Activated naive CD4-positive, alpha-beta T cell treated with anti-CD3 and anti-CD28 coated beads for 36 hours (primary cell): ENCODE results near the gene RCOR1. TPM values are rescaled to one million over a fixed set of nuclear protein-coding genes. Genes with fewer than 3 reads are reported as not detected.

Source experiments
- CTCF ChIA-PET: fragments of 350-600 bp; sonication (Branson Sonifier 250); formaldehyde crosslinking; loops from one replicate; lab custom pipeline; 2021; ENCODE audit warnings: antibody characterized with exemption; lab: Charles Lee
- DNase-seq: peaks from one replicate; pipeline ENCODE4 v3.0.0-alpha.2; 2020
- H3K27ac Mint-ChIP-seq: one replicate; pipeline ENCODE4 v1.8.0; 2021; ENCODE audit warnings: mild to moderate bottlenecking, mixed read lengths
- H3K27me3 Mint-ChIP-seq: one replicate; pipeline ENCODE4 v1.8.0; 2021; ENCODE audit warnings: low read depth, mixed read lengths
- H3K36me3 Mint-ChIP-seq: one replicate; pipeline ENCODE4 v1.8.0; 2021; ENCODE audit warnings: low read depth, mixed read lengths
- H3K4me1 Mint-ChIP-seq: one replicate; pipeline ENCODE4 v1.8.0; 2021; ENCODE audit warnings: low read depth, mixed read lengths
- H3K4me3 Mint-ChIP-seq: one replicate; pipeline ENCODE4 v1.8.0; 2021; ENCODE audit warnings: mild to moderate bottlenecking, moderate library complexity, mixed read lengths
- H3K9me3 Mint-ChIP-seq: one replicate; pipeline ENCODE4 v1.8.0; 2021; ENCODE audit warnings: mixed read lengths
- intact Hi-C: fragments of 100-400 bp; cut with micrococcal nuclease; formaldehyde crosslinking; loops from one replicate; pipeline ENCODE4 v1.15.1; 2023
- total RNA-seq, 2 experiments: library from RNA; stranded (reverse); gene quantifications; one replicate each; pipeline ENCODE4 v1.2.3, GENCODE V29; 2021

The RCOR1 gene
- total RNA-seq, 2 experiments from 2014 or later: 11.9 to 12.2 TPM

DNA sequence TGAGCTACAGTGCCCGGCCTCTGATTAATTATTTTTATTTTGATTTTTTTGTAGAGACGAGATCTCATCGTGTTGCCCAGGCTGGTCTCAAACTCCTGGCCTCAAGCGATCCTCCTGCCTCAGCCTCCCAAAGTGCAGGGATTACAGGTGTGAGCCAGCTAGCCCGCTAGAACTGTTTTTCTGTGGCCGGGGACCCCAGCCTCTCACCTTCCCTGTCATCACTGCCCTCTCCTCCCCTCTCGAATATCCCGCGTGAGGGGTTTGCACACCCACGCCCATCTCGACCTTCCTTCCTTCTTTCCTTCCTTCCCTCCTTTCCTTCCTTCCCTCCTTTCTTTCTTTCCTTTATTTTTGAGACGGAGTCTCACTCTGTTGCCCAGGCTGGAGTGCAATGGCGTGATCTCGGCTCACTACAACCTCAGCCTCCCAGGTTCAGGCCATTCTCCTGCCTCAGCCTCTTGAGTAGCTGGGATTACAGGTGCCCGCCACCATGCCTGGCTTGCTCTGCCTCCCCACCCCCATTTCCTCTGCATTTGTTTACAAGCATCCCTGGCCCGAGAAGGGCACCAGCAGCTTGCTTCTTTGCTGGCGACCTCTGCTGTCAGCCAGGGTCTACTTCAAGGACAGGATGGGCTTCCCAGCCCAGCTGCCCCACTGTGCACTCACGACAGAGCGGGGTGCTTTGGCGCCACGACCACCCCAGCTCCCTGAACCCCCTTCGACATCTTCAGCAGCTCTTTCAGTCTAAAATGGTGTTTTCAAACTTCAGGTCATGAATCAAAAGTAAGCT is 180.5 kb downstream of the RCOR1 start:
- CTCF ChIA-PET: interaction anchor here (0.6 to 1.0 kb wide), 3 partner anchors 79 to 310 kb away, joined by 3 to 7 read pairs (median 3); no protein-coding TSS in a partner anchor
- intact Hi-C loops: no loop called here
- Mint-ChIP-seq H3K27me3 (no peaks in the 10 kb centered on the region), H3K4me1 (peaks cover 31% of the 10 kb centered on the region), H3K36me3 (no peaks in the 10 kb centered on the region), H3K4me3 (no peak overlapping the region), H3K9me3 (no peaks in the 10 kb centered on the region), H3K27ac (no peak overlapping the region)
- no peak for DNase-seq

DNA sequence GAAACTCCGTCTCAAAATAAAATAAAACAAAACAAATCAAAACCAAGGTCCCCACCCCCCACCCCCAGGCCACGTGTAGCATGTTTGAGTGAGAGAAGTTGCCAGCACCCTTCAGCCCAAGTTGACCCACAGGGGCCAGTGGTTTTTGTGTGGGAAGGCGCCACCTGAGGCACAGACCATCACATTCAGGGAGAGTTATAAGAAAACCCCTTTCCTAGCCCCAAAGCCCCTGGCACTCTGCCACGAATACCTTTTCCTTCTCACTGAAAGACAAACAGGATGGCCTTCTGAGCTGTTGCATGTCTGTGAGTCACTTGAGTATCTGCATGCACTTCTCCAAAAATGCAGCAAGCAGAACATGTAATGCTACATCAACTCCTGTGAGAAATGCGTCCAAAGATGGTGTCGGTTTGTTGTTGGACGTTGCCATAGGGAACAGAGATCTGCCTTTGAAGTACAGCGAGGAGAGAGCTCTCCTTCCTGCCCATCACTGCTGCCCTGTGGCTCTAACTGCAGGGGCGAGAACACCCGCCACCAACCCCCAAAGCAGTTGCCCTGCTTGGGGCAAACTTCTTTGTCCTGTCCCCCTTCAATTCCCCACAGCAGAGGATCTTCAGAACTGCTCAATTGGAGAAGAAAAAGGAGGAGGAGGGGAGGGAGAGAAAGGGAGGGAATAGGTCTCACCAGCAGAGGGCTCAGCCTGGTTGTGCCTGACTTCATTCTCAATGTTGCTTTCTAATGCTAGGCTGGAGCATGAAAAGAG is 182.1 kb downstream of the RCOR1 start:
- CTCF ChIA-PET: interaction anchor here (0.5 to 1.8 kb wide), 11 partner anchors 8 to 276 kb away, joined by 3 to 7 read pairs (median 4); no protein-coding TSS in a partner anchor
- Mint-ChIP-seq H3K36me3 (peaks cover 13% of the 10 kb centered on the region), H3K4me3 (peak overlapping the region; percentile 41), H3K9me3 (no peaks in the 10 kb centered on the region), H3K4me1 (peaks cover 31% of the 10 kb centered on the region), H3K27ac (peak overlapping the region; percentile 86), H3K27me3 (no peaks in the 10 kb centered on the region)
- intact Hi-C loops: loop anchor here (1.0 to 5.0 kb wide), 10 partner anchors 32 to 1978 kb away; partner anchors contain the start of genes RCOR1 and SIVA1
- DNase-seq: peak; percentile 81

DNA sequence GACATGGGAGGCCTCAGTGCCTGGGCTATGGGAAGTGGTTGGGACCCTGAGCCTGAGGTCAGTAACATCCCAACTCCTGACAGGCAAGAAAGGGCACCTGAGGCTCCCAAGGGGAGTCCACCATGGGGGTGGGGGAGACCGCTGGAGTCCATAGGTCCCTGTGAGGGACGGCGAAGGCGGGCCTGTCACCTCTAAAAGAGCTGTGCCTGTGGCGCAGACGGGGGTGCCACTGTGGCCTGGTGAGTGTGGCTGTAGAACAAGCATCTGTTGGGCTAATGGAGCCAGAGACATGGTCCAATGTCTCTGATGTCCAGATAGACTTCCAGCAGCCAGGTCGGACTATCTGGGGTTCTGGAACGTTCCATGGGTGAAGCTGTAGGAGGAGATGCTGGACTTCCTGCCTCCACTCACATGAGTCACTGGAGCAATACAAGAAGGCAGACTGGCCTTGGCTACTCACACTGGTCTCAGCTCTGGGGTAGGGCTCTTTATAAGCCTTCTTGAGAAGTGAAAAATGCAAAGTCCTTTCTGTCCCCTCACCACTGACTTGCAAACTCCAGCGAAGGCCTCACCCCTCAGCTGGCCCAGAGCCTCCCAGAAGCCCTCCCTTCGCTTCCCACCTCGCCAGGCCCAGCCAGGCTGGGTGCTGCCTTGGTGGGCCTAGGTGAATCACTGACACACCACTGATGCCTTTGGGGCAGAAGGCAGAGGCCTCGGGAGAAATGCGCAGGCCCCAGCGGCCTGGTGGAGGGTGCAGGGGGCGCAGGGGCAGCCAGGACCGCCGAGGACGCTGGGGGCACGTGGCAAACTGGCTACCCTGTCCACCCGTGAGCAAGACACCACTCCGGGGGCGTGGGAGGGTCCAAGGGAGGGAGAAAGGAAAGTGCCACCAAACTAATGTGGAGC is 183.7 kb downstream of the RCOR1 start:
- DNase-seq: no peak
- intact Hi-C loops: loop anchor here (1.0 to 5.0 kb wide), 9 partner anchors 31 to 1976 kb away; partner anchors contain the start of genes RCOR1 and SIVA1
- peaks cover 44% of the 10 kb centered on the region for H3K4me1 Mint-ChIP-seq

DNA sequence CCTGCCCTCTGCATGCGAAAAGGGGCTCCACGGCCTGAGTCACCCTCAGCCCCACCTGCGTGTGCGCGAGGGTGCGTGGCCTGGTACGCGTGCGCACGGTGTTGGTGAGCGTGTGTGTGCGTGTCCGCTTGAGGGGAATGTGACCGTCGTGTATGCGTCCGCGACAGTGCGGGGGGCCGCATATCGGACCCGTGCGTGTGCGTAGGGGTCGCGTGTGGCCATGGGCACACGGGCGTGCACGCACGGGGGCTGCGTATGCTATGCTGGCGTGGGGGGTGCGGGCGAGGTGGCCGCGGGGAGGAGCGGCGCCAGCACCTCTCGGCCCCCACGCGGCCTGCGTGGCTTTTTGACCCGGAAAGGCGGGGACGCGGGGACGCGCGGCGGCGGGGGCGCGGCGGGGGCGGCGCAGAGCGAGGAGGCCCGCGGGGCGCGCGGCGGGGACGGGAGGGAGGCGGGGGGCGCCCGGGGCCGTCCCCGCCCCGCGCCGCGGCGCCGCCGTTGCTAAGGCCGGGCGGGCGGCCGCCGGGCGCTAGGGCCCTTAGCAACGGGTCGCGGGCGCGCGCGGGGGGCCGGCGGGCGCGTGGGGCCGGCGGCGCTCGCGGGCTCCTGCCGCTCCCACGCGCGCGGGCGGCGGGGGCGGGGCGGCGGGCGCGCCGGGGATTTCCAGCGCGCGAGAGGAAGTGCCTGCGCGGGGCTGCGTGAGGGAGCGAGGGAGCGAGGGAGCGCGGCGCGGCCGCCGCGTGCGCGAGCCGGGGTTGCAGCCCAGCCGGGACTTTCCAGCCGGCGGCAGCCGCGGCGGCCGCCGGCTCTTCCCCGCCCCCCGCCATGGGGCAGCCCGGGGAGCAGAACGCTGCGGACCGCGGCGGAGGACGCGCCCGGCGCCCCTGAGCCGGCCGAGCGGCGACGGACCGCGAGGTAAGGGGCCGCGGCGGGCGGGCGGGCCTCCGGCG is 184.6 kb downstream of the RCOR1 start, which contains the start of gene TRAF3:
Gene TRAF3 (plus strand): TSS at position 689 of the 950 bp plus-strand sequence. CDS start 92,753 bp downstream, outside the sequence.
- peak within 1 kb of the TSS; percentile 92 for H3K27ac Mint-ChIP-seq
- peaks cover 28% of the 10 kb centered on the region for H3K36me3 Mint-ChIP-seq
- no peaks in the 10 kb centered on the region for H3K27me3 Mint-ChIP-seq
- H3K9me3 Mint-ChIP-seq: no peaks in the 10 kb centered on the region
- intact Hi-C loops: loop anchor here (5.0 kb wide), 4 partner anchors 105 to 1975 kb away; partner anchors contain the start of gene SIVA1
- CTCF ChIA-PET: no interaction called here
- H3K4me3 Mint-ChIP-seq: peak within 1 kb of the TSS; percentile 80
- peaks cover 52% of the 10 kb centered on the region for H3K4me1 Mint-ChIP-seq
- peak; percentile 83 for DNase-seq

More for the DNA sequence above, 183.7 kb downstream of the RCOR1 start:
- Mint-ChIP-seq H3K27me3 (no peaks in the 10 kb centered on the region), H3K9me3 (no peaks in the 10 kb centered on the region), H3K27ac (peak overlapping the region; percentile 92), H3K36me3 (peaks cover 25% of the 10 kb centered on the region), H3K4me3 (peak overlapping the region; percentile 78)
- CTCF ChIA-PET: interaction anchor here (1.5 to 1.8 kb wide), 3 partner anchors 10 to 181 kb away, joined by 4 to 7 read pairs (median 5); no protein-coding TSS in a partner anchor

DNA sequence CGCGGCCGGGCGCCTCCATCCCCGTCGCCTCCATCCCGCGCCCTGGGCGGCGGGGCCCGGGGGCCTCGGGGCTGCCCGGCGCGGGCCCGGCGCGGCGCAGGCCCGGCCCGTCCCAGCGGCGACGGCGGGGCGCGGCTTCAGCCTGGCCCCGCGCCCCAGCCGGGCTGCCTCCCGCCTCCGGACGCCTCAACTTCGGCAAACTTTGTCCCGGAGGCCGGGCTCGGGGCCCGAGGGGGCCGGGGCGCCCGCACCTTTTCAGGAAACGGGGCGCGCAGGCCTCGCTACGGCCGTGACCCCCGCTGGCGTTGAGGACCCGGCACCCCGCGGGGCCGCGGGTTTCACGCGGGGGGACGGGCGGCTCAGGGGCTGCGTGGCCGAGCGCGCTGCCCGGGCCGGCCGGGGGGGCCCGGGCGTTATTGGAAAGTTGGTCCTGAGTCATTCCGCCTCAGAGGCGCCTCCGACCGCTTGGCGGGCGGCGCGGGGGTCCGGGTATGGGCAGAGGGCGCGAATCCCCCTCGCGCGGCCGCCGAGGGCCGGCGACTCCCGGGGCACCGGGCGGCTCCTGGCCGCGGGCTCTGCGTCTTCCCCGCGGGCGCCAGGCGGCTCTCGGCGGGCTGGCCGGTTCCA is 185.4 kb downstream of the RCOR1 start:
- H3K36me3 Mint-ChIP-seq: peaks cover 32% of the 10 kb centered on the region
- no peak for DNase-seq
- peak overlapping the region; percentile 80 for H3K4me3 Mint-ChIP-seq
- H3K9me3 Mint-ChIP-seq: no peaks in the 10 kb centered on the region
- H3K27me3 Mint-ChIP-seq: no peaks in the 10 kb centered on the region
- CTCF ChIA-PET: no interaction called here
- intact Hi-C loops: loop anchor here (1.0 to 5.0 kb wide), 5 partner anchors 29 to 1974 kb away; partner anchors contain the start of gene SIVA1
- H3K27ac Mint-ChIP-seq: peak overlapping the region; percentile 91
- peaks cover 60% of the 10 kb centered on the region for H3K4me1 Mint-ChIP-seq

DNA sequence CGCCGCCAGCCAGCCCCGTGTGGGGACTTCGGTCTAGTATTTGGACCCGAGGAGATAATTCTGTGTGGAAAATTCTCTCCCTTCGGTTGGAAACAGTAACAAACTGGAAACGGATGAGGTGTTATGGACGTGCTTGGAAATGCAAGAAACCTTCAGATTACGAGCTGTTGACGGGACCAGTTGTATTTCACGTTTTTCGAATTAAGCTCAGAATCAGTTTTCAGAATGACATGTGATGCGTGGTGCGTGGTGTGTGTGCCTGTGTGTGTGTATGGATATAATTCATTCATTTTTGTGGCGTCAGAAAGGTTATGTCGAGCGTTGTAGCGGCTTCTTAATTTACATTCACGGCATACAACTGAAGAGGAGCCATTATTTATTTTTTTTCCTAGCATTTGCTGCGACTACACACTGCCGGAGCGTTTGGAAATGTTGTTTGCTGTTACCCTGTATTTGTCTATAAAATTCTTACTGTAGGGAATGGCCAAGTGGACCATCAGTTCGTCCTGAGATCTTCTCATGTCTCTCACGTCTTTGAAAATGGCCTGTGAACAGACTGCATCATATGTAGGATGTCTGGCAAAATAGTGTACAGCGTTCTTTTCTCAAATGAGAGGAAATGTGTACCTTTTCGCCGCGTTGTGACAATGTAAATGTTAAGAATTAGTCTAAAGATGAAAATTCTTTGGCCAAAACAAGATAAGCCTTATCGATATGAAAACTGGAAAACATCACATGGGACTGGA is 186.1 kb downstream of the RCOR1 start:
- H3K4me1 Mint-ChIP-seq: peaks cover 67% of the 10 kb centered on the region
- peaks cover 34% of the 10 kb centered on the region for H3K36me3 Mint-ChIP-seq
- CTCF ChIA-PET: interaction anchor here (0.6 to 0.7 kb wide), 2 partner anchors 28 to 827 kb away, joined by 3 to 5 read pairs; no protein-coding TSS in a partner anchor
- DNase-seq: peak; percentile 51
- peak overlapping the region; percentile 91 for H3K27ac Mint-ChIP-seq
- intact Hi-C loops: loop anchor here (1.0 to 5.0 kb wide), 5 partner anchors 29 to 1974 kb away; partner anchors contain the start of gene SIVA1
- H3K27me3 Mint-ChIP-seq: no peaks in the 10 kb centered on the region
- peak overlapping the region; percentile 80 for H3K4me3 Mint-ChIP-seq
- no peaks in the 10 kb centered on the region for H3K9me3 Mint-ChIP-seq

DNA sequence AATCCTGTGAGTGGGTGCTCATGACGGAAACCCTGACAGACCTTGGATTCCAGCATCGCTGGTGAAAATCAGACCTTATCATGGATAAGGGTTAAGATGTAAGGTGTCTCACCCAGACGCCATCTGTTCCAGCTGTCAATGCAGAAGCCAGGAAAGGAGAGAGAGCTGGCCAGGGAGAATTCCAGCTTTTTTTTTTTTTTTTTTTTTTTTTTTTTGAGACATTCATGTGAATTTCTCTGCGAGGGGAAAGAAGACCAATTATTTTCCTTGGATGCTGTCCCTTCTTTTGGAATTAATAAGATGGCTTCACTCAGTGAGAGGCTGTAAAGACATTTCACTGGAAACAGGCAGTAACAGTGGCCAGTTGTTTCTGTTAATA is 186.6 kb downstream of the RCOR1 start:
- CTCF ChIA-PET: interaction anchor here (0.6 to 0.7 kb wide), 2 partner anchors 28 to 826 kb away, joined by 3 to 5 read pairs; no protein-coding TSS in a partner anchor
- peak overlapping the region; percentile 80 for H3K4me3 Mint-ChIP-seq
- H3K9me3 Mint-ChIP-seq: no peaks in the 10 kb centered on the region
- DNase-seq: no peak
- H3K27me3 Mint-ChIP-seq: no peaks in the 10 kb centered on the region
- intact Hi-C loops: loop anchor here (5.0 kb wide), 4 partner anchors 103 to 1973 kb away; partner anchors contain the start of gene SIVA1
- H3K4me1 Mint-ChIP-seq: peaks cover 72% of the 10 kb centered on the region
- peak overlapping the region; percentile 91 for H3K27ac Mint-ChIP-seq
- peaks cover 34% of the 10 kb centered on the region for H3K36me3 Mint-ChIP-seq

DNA sequence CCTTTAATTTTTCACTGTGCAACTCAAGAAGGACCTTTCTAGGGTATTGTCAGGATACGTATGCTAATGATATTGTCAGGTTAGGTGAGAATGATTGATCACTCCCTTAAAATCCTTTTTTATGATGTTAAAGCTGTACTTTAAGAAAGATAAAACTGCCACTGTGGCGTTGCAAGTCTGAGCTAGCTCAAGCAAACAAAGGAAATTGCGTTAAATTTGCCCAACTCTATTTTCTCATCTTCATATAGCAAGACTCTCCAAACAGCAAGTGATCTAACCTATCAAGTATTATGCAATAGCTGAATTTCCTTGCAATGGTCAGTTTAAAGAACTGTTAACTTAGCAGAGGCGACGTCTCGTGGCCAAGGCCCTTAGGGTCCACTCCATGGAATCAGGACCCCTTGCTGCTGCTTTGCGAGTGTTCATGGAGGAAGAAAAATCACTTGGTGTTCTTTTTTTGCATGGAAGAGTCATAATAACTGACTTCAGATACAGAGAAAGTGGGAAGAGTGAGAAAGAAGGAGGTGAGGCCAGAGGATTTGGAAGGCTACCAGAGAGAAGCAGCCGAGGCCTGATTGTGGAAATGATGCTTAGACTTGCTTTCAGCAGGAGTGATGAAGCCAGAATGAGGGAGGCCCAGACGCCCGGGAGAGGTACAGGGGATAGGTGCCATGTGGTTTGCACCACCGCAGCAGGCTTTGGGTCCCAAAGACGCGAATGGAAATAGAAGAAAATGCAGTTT is 187.3 kb downstream of the RCOR1 start:
- Mint-ChIP-seq H3K4me1 (peaks cover 73% of the 10 kb centered on the region), H3K9me3 (no peaks in the 10 kb centered on the region), H3K27me3 (no peaks in the 10 kb centered on the region), H3K4me3 (peak overlapping the region; percentile 80), H3K36me3 (peaks cover 34% of the 10 kb centered on the region), H3K27ac (peak overlapping the region; percentile 91)
- intact Hi-C loops: loop anchor here (5.0 kb wide), 4 partner anchors 103 to 1973 kb away; partner anchors contain the start of gene SIVA1
- CTCF ChIA-PET: no interaction called here
- no peak for DNase-seq
